ENCODE measurements around the gene TBX10.

GRCh38 chr11:67630943-67631331 is 8.6 kb downstream of the TBX10 start:
- TF ChIP-seq CTCF (conservative IDR thresholded peaks at IDR 0.05; ENCODE audit: low read length) (peak; percentile 51; the same call in 1 of the 2 replicates), EZH2phosphoT487 (IDR thresholded peaks at IDR 0.05; ENCODE audit: borderline replicate concordance, low read depth, low read length) (no peak)

Measured in OCI-LY7 (cell line).